ENCODE data around the gene CGNL1. TPM values are rescaled to one million over a fixed set of nuclear protein-coding genes. Genes with fewer than 3 reads are reported as not detected.

Gene CGNL1
- total RNA-seq, 1 experiment from 2014 or later: 34.6 TPM

GRCh38 chr15:57580428-57580827 lies 204.1 kb downstream of the CGNL1 start:
- Histone ChIP-seq H2BK15ac (ENCODE audit: low read depth, low read length) (no peak overlapping the region), H2BK12ac (ENCODE audit: insufficient read length, low read depth, low read length) (no peak overlapping the region), H3K18ac (ENCODE audit: insufficient read length, low read depth, low read length) (no peak overlapping the region), H2BK5ac (ENCODE audit: insufficient read length, low read length) (no peak overlapping the region), H2AFZ (ENCODE audit: low read length) (no peak overlapping the region), H3K27me3 (ENCODE audit: insufficient read depth, low read length) (no peaks in the 10 kb centered on the region), H2BK20ac (ENCODE audit: low read depth, low read length, poor library complexity, severe bottlenecking) (no peak overlapping the region), H3K9ac (ENCODE audit: extremely low read depth, insufficient read length, low read length) (no peak overlapping the region), H3T11ph (ENCODE audit: low read length) (no peak overlapping the region), H4K8ac (replicated peaks; ENCODE audit: insufficient read length, low read depth, low read length) (no peak overlapping the region), H3K27ac (ENCODE audit: insufficient read length, low read depth, low read length) (no peak overlapping the region), H4K5ac (ENCODE audit: insufficient read length, low read depth, low read length) (no peak overlapping the region), H2AK5ac (ENCODE audit: insufficient read length, low read length) (no peak overlapping the region), H3K23ac (ENCODE audit: insufficient read length, low read depth, low read length) (no peak overlapping the region), H4K20me1 (ENCODE audit: control insufficient read depth, insufficient read depth, insufficient read length) (no peaks in the 10 kb centered on the region), H4K91ac (ENCODE audit: insufficient read length, low read depth, low read length) (no peak overlapping the region), H3K4ac (ENCODE audit: low read depth, low read length) (no peak overlapping the region), H3K79me2 (ENCODE audit: insufficient read depth, low read length) (no peaks in the 10 kb centered on the region), H2BK120ac (ENCODE audit: low read depth, low read length, poor library complexity, severe bottlenecking) (no peak overlapping the region), H3K9me3 (ENCODE audit: control insufficient read depth, low read depth, low read length) (no peaks in the 10 kb centered on the region), H3K14ac (ENCODE audit: insufficient read depth, low read length) (no peak overlapping the region), H3K4me2 (ENCODE audit: insufficient read depth, insufficient read length, low read length) (no peak overlapping the region), H3K4me1 (ENCODE audit: insufficient read depth, low read length) (no peaks in the 10 kb centered on the region), H3K23me2 (ENCODE audit: insufficient read length, low read depth, low read length, poor library complexity, severe bottlenecking) (no peaks in the 10 kb centered on the region), H3K79me1 (ENCODE audit: insufficient read depth, low read depth, low read length, poor library complexity, severe bottlenecking) (no peaks in the 10 kb centered on the region), H3K56ac (ENCODE audit: insufficient read length, low read depth, low read length) (no peak overlapping the region)
- Mint-ChIP-seq H3K27ac (no peak overlapping the region; a peak in 1 of 7 replicates), H3K4me1 (no peaks in the 10 kb centered on the region), H3K27me3 (ENCODE audit: low read depth) (peaks cover 3% of the 10 kb centered on the region), H3K4me3 (no peak overlapping the region), H3K36me3 (ENCODE audit: insufficient read depth in 1 of 3, low read depth in 3 of 3) (peaks cover 0 to 4% (median 0%) of the 10 kb centered on the region in 3 experiments; a peak in 2 of 7 replicates), H3K9me3 (peaks cover 6 to 7% of the 10 kb centered on the region in 2 experiments)
- WGBS (ENCODE audit: extremely low coverage, insufficient read length, low lambda C conversion rate): no CpG with 5 or more reads among the region's 8 CpGs
- TF ChIP-seq CTCF (conservative IDR thresholded peaks at IDR 0.05): no peak
- no peak for DNase-seq
